GM21526 (cell line): ENCODE measurements around the gene ANKEF1.

Source experiments
- ATAC-seq: cut with Tn5 transposase; IDR thresholded peaks from one replicate; pipeline ENCODE4 v1.9.1; 2021; ENCODE audit warnings: moderate library complexity; ENCODE audit not compliant: unreplicated experiment, low FRiP score

ANKEF1 gene

GRCh38 chr20:10034717-10035571, at the start of gene ANKEF1:
Gene ANKEF1, plus strand, starts transcription at chr20:10034987. Its CDS starts 3,315 bp downstream, at chr20:10038302.
- ATAC-seq: peak; percentile 98

DNA sequence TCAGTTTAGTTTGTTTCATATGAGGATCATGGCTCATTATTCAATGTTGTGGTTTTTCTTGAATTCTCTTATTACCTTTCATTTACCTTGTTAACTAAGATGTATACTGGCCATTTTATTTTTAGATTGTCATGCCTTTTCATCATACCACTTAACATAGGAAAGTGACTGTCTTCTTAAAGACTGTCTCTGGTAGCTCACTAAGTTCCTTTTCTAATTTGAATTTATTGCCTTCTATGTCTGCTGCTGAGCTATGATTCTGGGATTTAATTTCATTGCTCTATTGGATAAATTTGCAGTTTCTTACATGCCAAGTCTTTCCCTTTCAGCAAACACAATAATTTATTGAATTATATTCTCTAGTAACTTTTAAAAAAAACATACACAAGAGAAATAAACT, 49.5 kb upstream of the ANKEF1 start:
- no peak for ATAC-seq

- ATAC-seq: no peak
Measured at GRCh38 chr20:9985773-9986172, 49.0 kb upstream of the ANKEF1 start.

GRCh38 chr20:9989066-9989724, 45.6 kb upstream of the ANKEF1 start:
- ATAC-seq: no peak

DNA sequence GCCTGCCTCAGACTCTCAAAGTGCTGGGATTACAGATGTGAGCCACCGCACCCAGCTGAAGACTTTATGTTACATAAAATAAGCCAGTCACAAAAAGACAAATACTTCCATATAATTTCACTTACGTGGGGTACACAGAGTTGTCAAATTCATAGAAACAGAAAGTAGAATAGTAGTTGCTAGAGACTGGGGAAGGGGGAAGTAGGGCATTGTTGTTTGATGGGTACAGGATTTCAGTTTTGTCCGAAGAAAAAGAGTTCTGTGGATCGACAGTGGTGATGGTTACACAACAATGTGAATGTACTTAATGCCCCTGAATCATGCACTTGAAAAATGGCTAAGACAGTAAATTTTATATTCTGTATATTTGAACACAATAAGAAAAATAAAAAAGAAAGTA, 41.6 kb upstream of the ANKEF1 start:
- ATAC-seq: no peak

GRCh38 chr20:9994676-9995075, 40.1 kb upstream of the ANKEF1 start:
- no peak for ATAC-seq

DNA sequence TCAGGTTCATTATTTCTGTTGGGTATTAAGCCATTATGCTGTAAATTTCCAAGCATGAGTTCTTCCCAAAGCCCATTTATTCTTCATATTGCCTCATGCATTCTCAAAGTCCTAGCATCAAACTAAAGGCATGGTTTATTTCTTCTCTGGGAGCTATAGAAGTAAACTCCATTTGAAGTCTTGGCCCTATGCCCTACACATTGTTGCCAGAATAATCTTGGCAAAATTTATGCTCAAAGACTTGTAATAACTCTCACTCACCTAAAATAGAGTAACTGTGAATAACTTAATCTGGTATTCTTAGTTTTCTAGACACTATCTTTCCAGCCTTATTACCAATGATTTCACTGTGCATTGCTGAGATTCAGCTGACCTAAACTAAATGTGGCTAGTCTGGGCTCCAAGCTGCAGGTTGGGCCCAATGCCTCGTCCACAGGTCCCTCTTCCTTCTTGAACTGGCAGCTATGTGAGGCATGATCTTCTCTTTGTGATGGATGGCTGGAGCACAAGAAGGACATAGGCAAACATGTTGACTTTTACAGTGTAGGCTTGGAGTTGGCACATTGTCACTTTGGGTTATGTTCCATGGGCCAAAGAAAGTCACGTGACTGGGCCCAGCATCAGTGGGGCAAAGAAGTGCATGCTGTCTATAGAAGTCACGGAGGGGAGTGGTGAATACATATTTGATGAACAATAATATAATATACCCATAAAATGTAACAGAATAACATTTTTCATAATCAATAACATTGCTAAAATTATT, 39.1 kb upstream of the ANKEF1 start:
- no peak for ATAC-seq

GRCh38 chr20:9996944-9997343, 37.8 kb upstream of the ANKEF1 start:
- no peak for ATAC-seq

DNA sequence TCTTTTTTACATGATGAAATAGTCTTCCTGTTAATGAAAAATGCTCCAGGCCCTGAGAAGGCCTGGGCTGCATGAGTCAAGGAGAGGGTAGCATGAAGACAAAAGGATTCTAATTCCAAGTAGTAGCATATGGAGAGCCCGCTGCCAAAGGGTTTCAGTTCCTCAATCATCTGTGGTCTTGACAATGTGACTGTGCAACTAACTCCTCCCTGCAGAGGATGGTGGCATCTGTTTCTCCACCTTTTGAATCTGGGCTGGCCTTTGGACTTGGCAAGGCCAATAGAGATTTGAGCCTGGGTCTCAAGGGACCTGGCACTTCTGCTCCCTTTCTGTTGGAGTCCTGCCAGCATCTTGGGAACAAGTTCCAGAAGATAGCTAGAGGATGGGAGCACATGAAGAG, 35.1 kb upstream of the ANKEF1 start:
- peak; percentile 65 for ATAC-seq

DNA sequence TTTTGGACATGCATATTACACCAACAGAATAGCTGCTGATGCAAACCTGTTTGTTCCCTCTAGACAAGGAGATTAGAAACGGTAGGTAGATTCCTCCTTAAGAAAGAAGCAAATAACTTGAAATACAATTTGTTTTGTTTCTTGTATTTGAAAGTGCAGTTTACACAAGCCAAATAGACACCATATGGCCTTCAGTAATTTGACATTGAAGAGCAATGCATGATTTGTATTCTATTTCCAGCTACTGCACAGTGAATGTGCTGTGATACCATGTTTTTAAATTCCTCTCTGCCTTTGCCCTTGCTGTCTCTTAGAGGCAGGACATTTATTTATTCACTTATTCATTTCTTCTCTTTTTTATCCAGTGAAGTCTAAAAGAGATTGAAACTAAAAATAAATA, 31.9 kb upstream of the ANKEF1 start:
- ATAC-seq: no peak

DNA sequence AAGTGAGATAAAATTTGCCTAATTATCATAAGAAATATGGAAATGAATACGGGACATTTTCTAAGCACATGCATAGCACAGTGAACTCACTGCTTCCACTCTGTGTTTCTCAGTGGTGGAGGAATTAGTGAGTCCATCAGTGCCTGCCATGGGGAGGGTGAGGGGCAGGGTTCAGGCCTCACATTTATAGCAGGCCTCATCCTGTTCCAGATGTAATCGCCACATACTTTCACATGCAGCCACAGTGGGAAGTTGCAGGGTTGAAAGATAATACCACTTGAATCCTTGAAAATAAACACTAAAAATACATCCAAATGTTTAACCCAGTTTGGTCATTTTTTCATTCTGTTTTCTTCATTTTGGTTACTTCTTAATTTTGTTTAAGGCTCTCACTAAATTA, 29.9 kb upstream of the ANKEF1 start:
- no peak for ATAC-seq

GRCh38 chr20:10005885-10006284, 28.9 kb upstream of the ANKEF1 start:
- no peak for ATAC-seq

GRCh38 chr20:10006447-10007090, 28.2 kb upstream of the ANKEF1 start:
- ATAC-seq: no peak

- ATAC-seq: no peak
Measured at GRCh38 chr20:10007158-10007557, 27.6 kb upstream of the ANKEF1 start.

GRCh38 chr20:10007747-10008146, 27.0 kb upstream of the ANKEF1 start:
- ATAC-seq: no peak

GRCh38 chr20:10012464-10012863, 22.3 kb upstream of the ANKEF1 start:
- no peak for ATAC-seq

DNA sequence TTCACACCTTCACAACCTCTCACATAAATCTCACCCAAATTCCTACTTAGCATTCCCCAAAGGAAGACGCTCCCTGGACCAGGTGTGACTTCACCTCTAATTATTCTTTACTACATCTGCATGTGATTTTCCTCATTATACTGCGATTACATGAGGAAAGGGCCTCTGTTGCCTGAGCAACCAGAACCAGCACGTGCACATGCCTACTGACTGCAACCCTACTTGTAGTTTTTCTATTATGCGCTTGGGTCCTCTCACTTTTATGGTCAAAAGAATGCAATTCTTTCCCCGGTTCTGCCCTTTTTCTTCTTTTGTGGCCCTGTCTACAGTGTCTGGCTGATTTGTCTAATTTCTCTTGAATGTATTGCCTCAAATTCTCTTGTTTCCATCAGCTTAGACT, 20.4 kb upstream of the ANKEF1 start:
- no peak for ATAC-seq

- ATAC-seq: no peak
Measured at GRCh38 chr20:10020937-10021336, 13.8 kb upstream of the ANKEF1 start.

DNA sequence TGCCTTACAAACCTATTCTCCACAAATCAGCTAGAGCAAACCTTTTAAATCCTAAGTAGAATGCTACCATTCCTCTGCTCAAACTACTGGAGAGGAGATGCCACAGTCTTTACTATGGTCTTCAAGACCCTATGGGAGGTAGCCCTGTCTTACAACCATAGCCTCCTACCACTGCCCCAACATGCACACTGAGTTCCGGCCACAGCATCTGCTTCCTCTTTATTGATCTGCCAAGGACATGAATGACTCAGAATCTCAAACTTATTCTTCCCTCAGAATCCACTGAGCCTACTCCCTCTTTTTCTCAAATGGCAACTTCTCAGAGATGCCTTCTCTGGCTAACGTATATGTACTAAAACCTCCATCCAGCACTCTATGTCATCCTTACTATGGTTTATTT, 12.2 kb upstream of the ANKEF1 start:
- ATAC-seq: no peak

- no peak for ATAC-seq
Measured at GRCh38 chr20:10023911-10024310, 10.9 kb upstream of the ANKEF1 start.
